Heart right ventricle (tissue), 16 donors: ENCODE data around the gene PLIN4. TPM values are rescaled to one million over a fixed set of nuclear protein-coding genes. Genes with fewer than 3 reads are reported as not detected.

Experiments used
- ATAC-seq, 8 donors: fragments of 200-7000 bp; cut with Tn5 transposase; one replicate each; pipeline ENCODE4 v1.9.1; 2020; ENCODE audit warnings: mild to moderate bottlenecking in 8 of 8, moderate library complexity in 8 of 8, moderate number of reproducible peaks in 1 of 8
- DNase-seq, 2 donors: peaks; one replicate each; pipeline ENCODE4 v3.0.0-alpha.2; 2020
- H3K27ac ChIP-seq, 10 donors: fragments of 200-600 bp; sonication (generic) in 2 of 10; one replicate each; pipeline versions ENCODE4 v1.5.0 to v1.8.0; 2020 to 2022; ENCODE audit warnings: mild to moderate bottlenecking in 3 of 10
- H3K27me3 ChIP-seq, 7 donors: fragments of 200-600 bp; one replicate each; pipeline ENCODE4 v1.8.0; 2021 to 2022; ENCODE audit warnings: mild to moderate bottlenecking in 2 of 7
- H3K36me3 ChIP-seq, 9 donors: fragments of 200-600 bp; sonication (generic) in 1 of 9; one replicate each; pipeline versions ENCODE4 v1.5.0 to v1.8.0; 2020 to 2022; ENCODE audit warnings: mild to moderate bottlenecking in 2 of 9
- H3K4me1 ChIP-seq, 9 donors: fragments of 200-600 bp; sonication (generic) in 1 of 9; one replicate each; pipeline versions ENCODE4 v1.5.0 to v1.8.0; 2020 to 2022; ENCODE audit warnings: mild to moderate bottlenecking in 4 of 9
- H3K4me3 ChIP-seq, 10 donors: fragments of 200-600 bp; sonication (generic) in 2 of 10; one replicate each; pipeline versions ENCODE4 v1.5.0 to v1.8.0; 2020 to 2022; ENCODE audit warnings: mild to moderate bottlenecking in 7 of 10, moderate library complexity in 2 of 10
- H3K9me3 ChIP-seq, 11 donors: fragments of 200-600 bp in 10 of 11; sonication (generic) in 2 of 11; one replicate each; pipeline versions ENCODE4 v1.5.0 to v1.8.0; 2013 to 2022; ENCODE audit warnings: mild to moderate bottlenecking in 2 of 11, control low read depth in 1 of 11, moderate library complexity in 1 of 11
- WGBS, 2 donors: extraction: QIAGEN DNeasy Blood & Tissue Kit; methylation state at CpG; one replicate each; pipeline ENCODE4 v1.1.7; 2013; ENCODE audit warnings: inconsistent platforms in 1 of 2; 5-methylcytosine and 5-hydroxymethylcytosine counted together
- intact Hi-C, 10 donors: fragments of 100-400 bp; cut with DNase I; formaldehyde crosslinking; loops; one replicate each; pipeline versions ENCODE4 v1.11.1 to v1.14.2; 2022
- polyA plus RNA-seq, 2 donors: library from polyadenylated mRNA; stranded (reverse); fragments of 200-250 nt; gene quantifications; one replicate each; pipeline ENCODE4 v1.2.3, GENCODE V29; 2013
- total RNA-seq, 10 donors: library from RNA; stranded (reverse); fragmentation: NEBNext Ultra II Directional in 3 of 10; extraction: Animal tissue kit (Norgen Biotek cat#: 25700) in 3 of 10; gene quantifications; one replicate each; pipeline versions ENCODE4 v1.2.1 to v1.2.4, GENCODE V29; 2021 to 2023
- TF ChIP-seq, protein P1 (sequence below), 9 donors: fragments of 200-600 bp; sonication (generic) in 2 of 9; IDR thresholded peaks; one replicate each; pipeline versions ENCODE4 v1.5.0 to v1.8.0; 2021 to 2022; ENCODE audit warnings: antibody characterized with exemption in 9 of 9, mild to moderate bottlenecking in 5 of 9, moderate library complexity in 1 of 9
- donor health status: Arrhythmogenic right ventricular cardiomyopathy.
- donor health status: ischemic (EF 13 %, LVEDD 7.1; RV severe dilation, severe dysfunction).
- donor health status: healthy with polysubstance abuse.
- donor health status: DM: no; HTN: yes; CAD: no.
- donor health status: DM: no; HTN: no; CAD: no.
- donor health status: ischemic (EF 25% LVEDD 6.9; RV normal size, moderate dysfunction).
- donor health status: ischemic (EF 25% LVEDD 5.7; RV mildly dilated, moderate dysfunction).
- donor health status: healthy.
- donor health status: DM: yes; HTN: yes; CAD: no.
- donor health status: Ischemic cardiomyopathy.
- donor health status: ischemic (EF 35%, LVEDD 5.7; RV mildly dilated, moderate dysfunction).
- donor health status: nonischemic (EF 11% LVEDD 7.7; RV severe dilation, severe dysfunction).
- donor health status: DM: yes; HTN: yes; CAD: no.
- donor health status: PGD.
- donor health status: ischemic (EF 29% LVEDD 5.4; RV normal size, mild dysfunction).
- donor health status: nonischemic (EF 23%, LVEDD 6.1; RV moderate dilation, normal function).

Gene PLIN4
- total and polyA plus RNA-seq, 12 donors: 42.0 to 416 (median 198) TPM

DNA sequence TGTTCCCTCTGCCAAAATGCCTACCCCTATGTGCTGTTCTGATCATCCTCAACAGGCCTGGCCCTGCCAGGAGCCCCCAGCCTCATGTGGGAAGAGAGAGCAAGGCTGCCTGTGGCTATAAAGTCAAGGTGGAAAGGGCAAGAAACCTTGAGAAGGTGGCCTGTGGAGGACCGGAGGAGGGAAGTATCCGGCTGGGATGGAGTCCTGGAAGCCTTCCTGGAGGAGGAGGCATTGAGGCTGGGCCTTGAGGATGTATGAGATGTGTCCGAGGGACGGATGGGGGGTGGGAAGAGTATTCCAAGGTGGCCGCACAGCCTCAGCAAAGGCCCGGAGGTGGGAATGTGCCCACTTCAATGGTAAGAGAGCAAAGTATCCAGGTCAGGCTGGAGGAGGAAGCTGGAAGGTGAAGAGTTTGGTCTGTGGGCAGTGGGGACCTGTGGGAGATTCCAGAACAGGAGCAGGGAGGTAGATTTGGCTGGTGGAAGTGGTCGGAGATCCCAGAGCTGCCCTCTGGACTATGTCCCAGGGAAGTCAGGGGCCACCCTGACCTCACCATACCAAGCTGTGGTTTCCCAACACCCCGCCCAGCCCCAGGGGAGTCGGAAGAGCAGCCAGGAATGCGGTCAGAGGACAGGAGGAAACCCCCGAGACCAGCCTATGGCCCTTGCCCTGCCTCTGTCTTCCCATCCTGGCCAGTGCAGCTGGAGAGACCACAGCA, 3.0 kb upstream of the PLIN4 start:
- TF ChIP-seq, protein P1, sequence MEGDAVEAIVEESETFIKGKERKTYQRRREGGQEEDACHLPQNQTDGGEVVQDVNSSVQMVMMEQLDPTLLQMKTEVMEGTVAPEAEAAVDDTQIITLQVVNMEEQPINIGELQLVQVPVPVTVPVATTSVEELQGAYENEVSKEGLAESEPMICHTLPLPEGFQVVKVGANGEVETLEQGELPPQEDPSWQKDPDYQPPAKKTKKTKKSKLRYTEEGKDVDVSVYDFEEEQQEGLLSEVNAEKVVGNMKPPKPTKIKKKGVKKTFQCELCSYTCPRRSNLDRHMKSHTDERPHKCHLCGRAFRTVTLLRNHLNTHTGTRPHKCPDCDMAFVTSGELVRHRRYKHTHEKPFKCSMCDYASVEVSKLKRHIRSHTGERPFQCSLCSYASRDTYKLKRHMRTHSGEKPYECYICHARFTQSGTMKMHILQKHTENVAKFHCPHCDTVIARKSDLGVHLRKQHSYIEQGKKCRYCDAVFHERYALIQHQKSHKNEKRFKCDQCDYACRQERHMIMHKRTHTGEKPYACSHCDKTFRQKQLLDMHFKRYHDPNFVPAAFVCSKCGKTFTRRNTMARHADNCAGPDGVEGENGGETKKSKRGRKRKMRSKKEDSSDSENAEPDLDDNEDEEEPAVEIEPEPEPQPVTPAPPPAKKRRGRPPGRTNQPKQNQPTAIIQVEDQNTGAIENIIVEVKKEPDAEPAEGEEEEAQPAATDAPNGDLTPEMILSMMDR (IDR thresholded peaks at IDR 0.05): no peak
- ATAC-seq: no peak
- Histone ChIP-seq H3K27ac (peak overlapping the region in 1 of 10 donors; percentile 93), H3K4me1 (peaks cover 9 to 32% (median 19%) of the 10 kb centered on the region in 9 donors), H3K9me3 (no peaks in the 10 kb centered on the region), H3K4me3 (no peak overlapping the region), H3K36me3 (peaks cover 0 to under 1% (median 0%) of the 10 kb centered on the region in 9 donors), H3K27me3 (no peaks in the 10 kb centered on the region)
- intact Hi-C loops: loop anchor here in 3 of 10 donors (10.0 kb wide), 2 partner anchors 247 to 257 kb away; partner anchors contain the start of gene SHD (in 1 of the 3)
- DNase-seq: no peak
- 75 to 84% methylated on average over 11 of the region's 11 CpGs for WGBS, 2 donors

DNA sequence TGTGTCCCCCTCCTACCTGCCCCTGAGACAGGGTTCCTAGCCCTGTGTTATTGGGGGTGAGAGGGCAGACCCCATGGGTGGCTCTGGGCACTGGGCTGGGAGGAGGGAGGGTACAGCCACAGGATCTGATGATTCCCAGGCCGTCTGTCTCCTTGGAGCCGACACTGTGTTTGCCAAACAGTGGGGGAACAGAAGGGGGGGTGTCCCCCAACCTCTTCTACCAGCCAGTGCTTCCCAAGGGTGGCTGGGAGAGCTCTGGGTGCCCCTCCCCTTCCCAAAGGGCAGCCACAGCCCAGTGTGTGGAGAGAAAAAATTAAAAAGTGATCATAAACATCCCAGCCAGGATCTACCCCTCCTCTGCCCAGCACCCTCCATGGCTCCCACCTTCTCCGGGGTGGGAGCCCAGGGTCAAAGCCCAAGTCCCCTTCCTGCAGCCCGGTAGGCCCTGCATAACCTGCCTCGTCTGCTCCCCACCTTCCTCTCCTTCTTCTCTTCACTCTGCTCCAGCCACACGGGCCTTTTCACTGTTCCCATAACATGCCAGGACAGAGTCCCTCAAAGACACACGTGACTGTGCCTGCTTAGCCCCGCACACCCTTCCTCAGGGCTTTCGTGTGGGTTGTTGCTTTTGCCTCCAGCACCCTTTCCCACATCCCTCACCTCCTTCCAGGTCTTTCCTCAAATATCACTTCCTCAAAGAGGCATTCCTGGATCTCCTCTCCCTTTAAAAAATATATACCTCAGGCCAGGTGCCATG, 1.4 kb upstream of the PLIN4 start:
- no peaks in the 10 kb centered on the region for H3K9me3 ChIP-seq
- no peak overlapping the region for H3K4me3 ChIP-seq
- TF ChIP-seq, protein P1 (IDR thresholded peaks at IDR 0.05): no peak
- H3K36me3 ChIP-seq: peaks cover 0 to 13% (median 0%) of the 10 kb centered on the region in 9 donors
- no peaks in the 10 kb centered on the region for H3K27me3 ChIP-seq
- ATAC-seq: peak; percentile 49 to 85 (median 61)
- peak overlapping the region; percentile 65 to 95 (median 89) for H3K27ac ChIP-seq
- H3K4me1 ChIP-seq: peaks cover 9 to 34% (median 19%) of the 10 kb centered on the region in 9 donors
- 35 to 43% methylated on average over 9 of the region's 9 CpGs for WGBS, 2 donors
- intact Hi-C loops: loop anchor here in 3 of 10 donors (10.0 kb wide), 2 partner anchors 245 to 255 kb away; partner anchors contain the start of gene SHD (in 1 of the 3)
- peak; percentile 42 to 72 for DNase-seq

DNA sequence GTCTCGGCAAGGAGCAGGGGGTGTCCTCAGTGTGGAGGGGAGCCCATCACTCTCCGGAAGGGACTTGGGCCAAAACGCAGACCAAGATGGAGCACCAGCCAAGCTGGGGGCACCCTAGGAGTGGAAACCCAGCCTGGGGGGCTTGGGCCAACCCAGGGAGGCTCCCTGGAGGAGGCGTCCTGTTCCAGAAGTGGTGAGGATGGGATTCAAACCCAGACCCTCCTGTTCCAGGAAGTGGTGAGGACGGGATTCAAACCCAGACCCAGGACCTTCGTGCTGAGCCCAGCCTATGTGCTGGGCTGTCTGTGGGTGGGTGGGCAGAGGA, 848 bp upstream of the PLIN4 start:
- intact Hi-C loops: no loop called here
- TF ChIP-seq, protein P1 (IDR thresholded peaks at IDR 0.05): no peak
- DNase-seq (no peak), ATAC-seq (peak in 1 of 8 donors; percentile 6)
- Histone ChIP-seq H3K27ac (peak overlapping the region; percentile 65 to 95 (median 89)), H3K9me3 (no peaks in the 10 kb centered on the region), H3K36me3 (peaks cover 0 to 14% (median 0%) of the 10 kb centered on the region in 9 donors), H3K4me1 (peaks cover 9 to 34% (median 20%) of the 10 kb centered on the region in 9 donors), H3K4me3 (peak overlapping the region in 1 of 10 donors; percentile 2), H3K27me3 (no peaks in the 10 kb centered on the region)
- WGBS, 2 donors: 84 to 85% methylated on average over 6 of the region's 6 CpGs

DNA sequence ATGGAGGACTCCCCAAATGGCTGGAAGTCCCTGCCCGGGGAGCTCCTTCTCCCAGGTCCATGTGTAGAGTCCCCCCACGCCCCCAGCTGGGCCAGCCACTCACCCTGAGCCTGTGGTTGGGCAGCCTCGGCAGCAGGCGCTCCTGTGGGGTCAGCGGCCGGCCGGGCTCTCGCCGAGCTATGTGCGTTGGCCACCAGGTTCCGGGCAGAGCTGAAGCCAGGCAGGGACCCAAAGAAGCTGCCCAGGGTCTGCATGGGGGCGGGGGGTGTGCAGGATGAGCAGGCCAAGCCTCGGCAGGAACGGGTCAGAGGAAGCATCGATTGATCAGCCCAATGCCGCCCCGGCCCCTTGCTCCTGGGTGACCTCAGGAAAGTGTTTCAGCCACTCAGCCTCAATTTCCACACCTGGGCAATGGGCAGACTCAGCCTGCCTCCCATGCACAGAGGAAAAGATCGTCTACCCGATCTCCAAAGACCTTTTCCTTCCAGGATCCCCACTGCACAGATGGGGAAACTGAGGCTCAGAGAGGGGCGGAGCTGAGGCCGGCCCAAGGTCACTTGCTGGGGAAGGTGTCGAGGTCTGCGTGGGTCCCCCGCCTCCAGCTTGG, 732 bp downstream of the PLIN4 start:
- ATAC-seq (peak in 4 of 8 donors; percentile 15 to 27 (median 18)), DNase-seq (no peak)
- 71 to 78% methylated on average over 24 of the region's 24 CpGs for WGBS, 2 donors
- peak overlapping the region; percentile 37 to 62 (median 54) for H3K4me3 ChIP-seq
- H3K27me3 ChIP-seq: no peaks in the 10 kb centered on the region
- H3K27ac ChIP-seq: peak overlapping the region; percentile 82 to 97 (median 91)
- peaks cover 9 to 30% (median 22%) of the 10 kb centered on the region in 9 donors for H3K4me1 ChIP-seq
- TF ChIP-seq, protein P1 (IDR thresholded peaks at IDR 0.05): no peak
- intact Hi-C loops: no loop called here
- H3K36me3 ChIP-seq: peaks cover 0 to 26% (median 0%) of the 10 kb centered on the region in 9 donors
- H3K9me3 ChIP-seq: no peaks in the 10 kb centered on the region
